HG03135 (cell line): ENCODE measurements around the gene ITGA1.
"Not testable (repeated sequence)": the region's sequence is repeated elsewhere in the genome, so short reads cannot be mapped to it uniquely, and the experiment has no call there.

Source experiments
- ATAC-seq: cut with Tn5 transposase; IDR thresholded peaks from one replicate; pipeline ENCODE4 v1.9.1; 2021; ENCODE audit warnings: mild to moderate bottlenecking, moderate library complexity; ENCODE audit not compliant: unreplicated experiment

The ITGA1 gene

GRCh38 chr5:52859628-52860027, 71.9 kb downstream of the ITGA1 start:
- ATAC-seq = no peak

GRCh38 chr5:52861368-52861767, 73.7 kb downstream of the ITGA1 start:
- no peak for ATAC-seq

GRCh38 chr5:52863715-52864290, 76.1 kb downstream of the ITGA1 start:
- no peak for ATAC-seq

- no peak for ATAC-seq
These were observed 76.7 kb downstream of the ITGA1 start for GRCh38 chr5:52864371-52864770.

- no peak for ATAC-seq
These were observed 77.2 kb downstream of the ITGA1 start for GRCh38 chr5:52864884-52865283.

- not testable (repeated sequence) for ATAC-seq
These were observed 78.3 kb downstream of the ITGA1 start for GRCh38 chr5:52865991-52866390.

- ATAC-seq = no peak
These were observed 80.1 kb downstream of the ITGA1 start for GRCh38 chr5:52867809-52868208.

- ATAC-seq = no peak
These were observed 80.7 kb downstream of the ITGA1 start for GRCh38 chr5:52868417-52868816.

GRCh38 chr5:52869391-52869790, 81.7 kb downstream of the ITGA1 start:
- no peak for ATAC-seq

GRCh38 chr5:52870448-52870847, 82.7 kb downstream of the ITGA1 start:
- ATAC-seq = no peak

- no peak for ATAC-seq
These were observed 88.1 kb downstream of the ITGA1 start for GRCh38 chr5:52875827-52876226.

GRCh38 chr5:52876456-52876855, 88.7 kb downstream of the ITGA1 start:
- ATAC-seq = no peak

GRCh38 chr5:52878656-52879055, 90.9 kb downstream of the ITGA1 start:
- ATAC-seq = no peak

- ATAC-seq = no peak
These were observed 92.8 kb downstream of the ITGA1 start for GRCh38 chr5:52880541-52880940.

- no peak for ATAC-seq
These were observed 93.8 kb downstream of the ITGA1 start for GRCh38 chr5:52881468-52881867.

GRCh38 chr5:52883110-52883509, 95.4 kb downstream of the ITGA1 start:
- ATAC-seq = no peak

- ATAC-seq = no peak
These were observed 96.7 kb downstream of the ITGA1 start for GRCh38 chr5:52884453-52884852.

GRCh38 chr5:52885614-52886013, 97.9 kb downstream of the ITGA1 start:
- no peak for ATAC-seq

- no peak for ATAC-seq
These were observed 98.5 kb downstream of the ITGA1 start for GRCh38 chr5:52886206-52886605.

GRCh38 chr5:52887066-52887465, 99.3 kb downstream of the ITGA1 start:
- no peak for ATAC-seq

- no peak for ATAC-seq
These were observed 100.6 kb downstream of the ITGA1 start for GRCh38 chr5:52888363-52888762.

GRCh38 chr5:52892242-52892878, 104.6 kb downstream of the ITGA1 start:
- no peak for ATAC-seq

GRCh38 chr5:52893105-52893504, 105.4 kb downstream of the ITGA1 start:
- ATAC-seq = no peak
